Peyer's patch (tissue), 4 donors: ENCODE data around the gene MAP3K19.

Experiments used
- CTCF ChIP-seq, 6 experiments: fragments of 450-650 bp in 4 of 6; fragments of 200-600 bp in 2 of 6; sonication (generic) in 1 of 6; IDR thresholded peaks; one replicate each; pipeline ENCODE4 v1.5.1; 2017 to 2019; ENCODE audit warnings: antibody characterized with exemption in 6 of 6, mild to moderate bottlenecking in 3 of 6, moderate library complexity in 1 of 6
- POLR2A ChIP-seq, 2 donors: fragments of 450-650 bp; IDR thresholded peaks; one replicate each; pipeline ENCODE4 v1.5.1; 2017; ENCODE audit warnings: antibody characterized with exemption in 2 of 2, mild to moderate bottlenecking in 2 of 2, moderate library complexity in 2 of 2

DNA sequence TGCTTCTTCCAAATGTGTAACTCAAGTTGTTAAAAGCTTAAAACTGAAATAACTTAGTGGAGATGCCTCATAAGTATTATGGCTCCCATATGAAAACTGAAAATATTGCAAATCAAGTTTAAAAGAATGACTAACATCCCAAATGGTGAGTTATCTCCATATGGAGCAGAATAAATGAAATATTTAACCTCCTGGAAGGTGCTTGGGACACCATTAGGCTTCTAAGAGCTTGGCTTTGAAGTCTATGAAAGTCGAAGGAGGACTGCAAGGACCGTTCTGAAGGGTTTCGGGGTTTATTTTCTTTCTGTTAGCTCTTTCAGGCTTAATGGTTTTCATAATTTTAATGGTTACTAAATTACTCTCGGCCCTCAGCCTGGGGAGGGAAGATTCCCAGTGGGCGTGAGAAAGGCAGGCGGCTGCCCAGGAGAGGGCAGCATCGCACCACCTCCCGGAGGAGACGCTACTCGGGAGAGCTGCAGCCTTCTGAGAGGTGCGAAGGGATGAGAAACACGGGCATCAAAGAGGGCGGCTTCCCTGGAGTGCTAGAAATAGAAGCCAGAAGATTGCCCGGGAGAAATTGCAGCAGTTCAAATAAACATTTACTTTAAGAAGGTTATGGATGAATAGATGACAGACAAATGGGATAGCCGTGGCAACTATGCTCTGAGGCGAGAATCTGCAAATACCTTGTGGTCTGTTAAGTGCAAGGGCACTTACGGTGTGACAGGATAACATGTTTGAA lies 43.1 kb downstream of the MAP3K19 start:
- peak; percentile 38 to 90 (median 87) for TF ChIP-seq CTCF (IDR thresholded peaks at IDR 0.05)
- TF ChIP-seq POLR2A (IDR thresholded peaks at IDR 0.05), result no peak
